ENCODE results near the gene MIOX. TPM values are rescaled to one million over a fixed set of nuclear protein-coding genes. Genes with fewer than 3 reads are reported as not detected.

Gene MIOX
- total RNA-seq, 2 experiments from 2014 or later: 0.17 to 0.42 TPM

- ChIA-PET CTCF (no interaction called here), POLR2A (no interaction called here)
These were observed 38.8 kb upstream of the MIOX start for GRCh38 chr22:50447576-50448551.

GRCh38 chr22:50452649-50453048, 34.0 kb upstream of the MIOX start:
- POLR2A ChIA-PET: interaction anchor here (0.6 to 1.4 kb wide), 4 partner anchors 72 to 167 kb away, joined by 3 to 7 read pairs (median 6); no protein-coding TSS in a partner anchor
- CTCF ChIA-PET: interaction anchor here (0.7 to 1.9 kb wide), 6 partner anchors 16 to 137 kb away, joined by 3 to 8 read pairs (median 4); partner anchors contain the start of gene SCO2

GRCh38 chr22:50454556-50455075, 32.0 kb upstream of the MIOX start:
- ChIA-PET CTCF (interaction anchor here (1.2 to 1.8 kb wide), 2 partner anchors 43 to 71 kb away, joined by 3 to 7 read pairs; partner anchors contain the start of gene SCO2), POLR2A (no interaction called here)

DNA sequence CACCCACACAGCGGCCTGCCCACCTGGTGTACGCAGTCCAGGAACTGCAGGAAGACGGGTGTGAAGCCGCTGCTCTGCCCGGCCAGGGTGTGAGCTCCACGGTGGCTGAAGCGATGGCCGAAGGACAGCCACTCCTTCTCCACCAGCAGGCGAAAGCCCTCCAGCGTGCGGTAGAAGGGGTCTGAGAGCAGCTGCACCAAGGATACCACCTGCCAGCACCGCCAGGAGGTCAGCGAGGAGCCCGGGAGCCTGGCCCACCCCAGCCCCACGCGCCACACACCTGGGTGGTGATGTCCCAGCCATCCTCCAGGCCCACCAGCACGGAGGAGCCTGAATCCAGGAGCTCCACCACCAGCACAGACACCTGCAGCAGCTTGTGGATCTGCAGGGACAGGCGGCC, 31.5 kb upstream of the MIOX start:
- CTCF ChIA-PET: interaction anchor here (1.2 to 2.4 kb wide), 2 partner anchors 17 to 70 kb away, joined by 3 to 12 read pairs; partner anchors contain the start of gene SCO2
- POLR2A ChIA-PET: no interaction called here

GRCh38 chr22:50456026-50456425, 30.6 kb upstream of the MIOX start:
- ChIA-PET CTCF (interaction anchor here (0.6 to 3.0 kb wide), 4 partner anchors 11 to 107 kb away, joined by 3 to 12 read pairs (median 6); partner anchors contain the start of genes SCO2 and SYCE3), POLR2A (no interaction called here)

DNA sequence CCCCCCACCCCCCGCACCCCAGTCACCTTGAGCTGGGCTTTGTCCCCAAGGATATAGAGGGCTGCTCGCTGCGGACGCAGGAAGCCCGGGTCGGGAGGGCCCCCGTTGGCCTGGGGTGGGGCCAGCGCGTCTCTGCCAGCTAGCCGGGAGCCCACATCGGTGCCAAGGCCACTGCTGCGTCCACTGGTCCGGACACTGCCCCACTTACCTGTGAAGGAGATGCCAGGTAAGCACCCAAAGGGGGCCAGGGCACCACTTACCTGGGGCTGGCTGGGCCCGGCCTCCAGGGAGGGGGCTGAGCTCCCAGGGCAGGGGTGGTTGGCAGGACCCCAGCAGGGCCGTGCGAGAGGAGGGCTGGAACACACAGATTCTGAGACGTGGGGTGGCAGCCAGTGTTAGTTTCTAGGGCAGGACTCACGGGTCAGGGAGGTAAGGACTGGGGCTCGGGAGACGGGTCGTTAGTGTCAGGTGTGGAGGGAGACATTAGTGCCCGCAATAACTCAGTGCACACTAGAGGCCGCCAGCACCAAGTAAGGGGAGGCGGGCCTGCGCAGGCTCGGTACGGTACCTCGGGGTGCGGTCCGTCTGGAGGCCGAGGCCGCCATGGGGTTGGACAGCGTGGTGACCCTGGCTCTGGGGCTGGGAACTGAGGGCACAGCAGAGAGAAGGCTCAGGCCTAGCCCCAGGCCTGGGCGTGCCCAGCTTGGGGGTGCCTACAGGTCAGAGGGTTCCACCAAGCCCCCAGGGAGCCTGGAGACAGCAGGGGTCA, 30.0 kb upstream of the MIOX start:
- CTCF ChIA-PET: interaction anchor here (2.4 to 3.0 kb wide), 2 partner anchors 10 to 16 kb away, joined by 8 to 12 read pairs; no protein-coding TSS in a partner anchor
- POLR2A ChIA-PET: no interaction called here

DNA sequence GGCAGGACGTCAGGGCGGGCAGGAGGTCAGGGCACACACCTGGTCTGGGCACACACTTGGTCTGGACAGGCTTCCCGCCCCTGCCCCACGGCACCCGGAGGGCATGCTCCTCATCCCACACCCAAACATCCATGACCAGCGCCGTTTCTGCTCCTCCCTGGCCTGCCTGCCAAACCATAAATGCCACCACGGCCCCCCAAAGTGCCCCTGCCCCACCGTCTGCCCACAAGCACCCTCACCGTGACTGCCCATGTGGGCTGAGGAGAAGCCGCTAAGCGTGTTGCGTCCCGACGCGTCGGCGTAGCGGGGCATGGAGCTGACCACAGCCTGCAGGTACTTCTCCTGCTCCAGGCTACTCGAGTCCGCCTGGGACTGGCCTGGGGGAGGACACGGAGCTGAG, 27.6 kb upstream of the MIOX start:
- ChIA-PET CTCF (interaction anchor here (1.8 to 3.0 kb wide), 2 partner anchors 8 to 15 kb away, joined by 7 to 8 read pairs; no protein-coding TSS in a partner anchor), POLR2A (no interaction called here)

DNA sequence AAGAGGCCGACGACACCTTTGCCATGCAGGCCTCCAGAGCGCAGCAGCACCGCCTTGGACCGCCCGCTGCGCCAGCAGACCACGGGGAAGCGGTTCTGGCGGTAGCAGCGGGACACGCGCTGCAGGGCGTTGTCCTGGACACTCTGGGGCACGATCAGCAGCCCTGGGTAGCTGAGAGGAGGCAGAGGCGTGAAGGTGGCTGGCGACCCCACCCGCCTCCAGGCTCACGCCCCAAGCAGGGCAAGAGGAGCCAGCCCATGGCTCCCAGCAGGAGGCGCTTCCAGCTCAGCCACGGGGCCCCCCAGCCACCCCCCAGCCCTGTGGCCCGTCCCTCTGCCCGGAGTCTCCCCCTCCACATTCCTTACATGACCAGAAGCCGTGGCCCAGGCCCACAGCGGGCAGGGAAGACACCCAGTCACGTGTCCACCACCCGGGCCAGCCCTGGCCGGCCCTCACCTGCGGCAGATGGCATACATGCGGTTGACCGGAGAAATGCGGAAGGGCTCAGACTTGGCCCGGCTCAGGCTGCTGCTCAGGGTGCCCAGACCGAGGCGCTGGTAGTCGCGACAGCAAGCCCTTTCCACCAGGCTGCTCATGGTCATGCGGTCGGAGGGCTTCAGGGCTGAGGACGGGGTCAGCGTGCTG, 27.0 kb upstream of the MIOX start:
- ChIA-PET POLR2A (no interaction called here), CTCF (interaction anchor here (1.8 kb wide), 1 partner anchor 14 kb away, joined by 7 read pairs; no protein-coding TSS in a partner anchor)

DNA sequence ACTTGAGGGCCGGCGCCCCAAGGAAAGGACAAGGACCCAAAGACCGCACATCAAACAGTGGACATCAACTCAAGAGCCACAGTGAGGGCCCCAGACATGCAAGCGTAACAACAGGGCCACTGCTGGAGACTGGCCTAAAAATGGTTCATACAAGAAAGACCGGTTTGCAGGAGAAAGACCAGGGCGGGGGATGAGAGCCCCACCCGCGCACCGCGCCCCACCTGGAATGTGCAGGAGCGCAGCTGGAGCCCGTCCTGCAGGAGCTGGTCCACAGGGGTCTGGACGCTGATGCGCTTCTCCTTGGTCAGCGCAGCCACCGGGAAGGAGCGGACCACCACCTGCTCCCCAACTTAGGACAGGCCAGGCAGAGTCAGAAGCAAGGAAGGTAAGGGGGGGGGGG, 25.7 kb upstream of the MIOX start:
- CTCF ChIA-PET: no interaction called here
- POLR2A ChIA-PET: no interaction called here

GRCh38 chr22:50461536-50461935, 25.1 kb upstream of the MIOX start:
- ChIA-PET CTCF (no interaction called here), POLR2A (no interaction called here)

DNA sequence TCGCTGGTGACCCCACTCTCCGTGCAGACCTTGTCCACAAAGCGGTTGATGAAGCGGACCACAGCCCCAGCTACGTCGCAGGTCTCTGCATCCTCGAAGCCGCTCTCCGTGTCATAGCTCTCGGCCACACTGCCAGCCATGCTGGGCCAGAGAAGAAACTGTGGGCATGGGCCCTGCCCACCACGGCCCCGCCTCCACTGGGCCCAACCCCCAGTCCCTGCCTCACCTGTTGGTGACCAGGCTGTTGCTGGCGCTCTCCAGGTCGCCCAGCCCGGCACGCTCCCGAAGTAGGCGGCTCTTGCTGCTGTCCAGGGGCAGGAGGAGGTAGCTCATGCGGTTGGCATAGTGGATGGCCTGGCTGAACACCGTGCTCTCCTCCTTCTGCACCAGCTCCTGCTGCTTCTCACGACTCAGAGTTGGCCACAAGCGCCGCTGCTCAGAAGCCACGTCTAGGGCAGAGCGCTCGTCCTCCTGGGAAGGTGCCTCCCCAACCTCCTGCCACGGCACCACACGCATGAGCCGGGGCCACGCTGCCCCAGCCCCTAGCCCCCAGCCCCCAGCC, 24.6 kb upstream of the MIOX start:
- POLR2A ChIA-PET: no interaction called here
- CTCF ChIA-PET: no interaction called here

DNA sequence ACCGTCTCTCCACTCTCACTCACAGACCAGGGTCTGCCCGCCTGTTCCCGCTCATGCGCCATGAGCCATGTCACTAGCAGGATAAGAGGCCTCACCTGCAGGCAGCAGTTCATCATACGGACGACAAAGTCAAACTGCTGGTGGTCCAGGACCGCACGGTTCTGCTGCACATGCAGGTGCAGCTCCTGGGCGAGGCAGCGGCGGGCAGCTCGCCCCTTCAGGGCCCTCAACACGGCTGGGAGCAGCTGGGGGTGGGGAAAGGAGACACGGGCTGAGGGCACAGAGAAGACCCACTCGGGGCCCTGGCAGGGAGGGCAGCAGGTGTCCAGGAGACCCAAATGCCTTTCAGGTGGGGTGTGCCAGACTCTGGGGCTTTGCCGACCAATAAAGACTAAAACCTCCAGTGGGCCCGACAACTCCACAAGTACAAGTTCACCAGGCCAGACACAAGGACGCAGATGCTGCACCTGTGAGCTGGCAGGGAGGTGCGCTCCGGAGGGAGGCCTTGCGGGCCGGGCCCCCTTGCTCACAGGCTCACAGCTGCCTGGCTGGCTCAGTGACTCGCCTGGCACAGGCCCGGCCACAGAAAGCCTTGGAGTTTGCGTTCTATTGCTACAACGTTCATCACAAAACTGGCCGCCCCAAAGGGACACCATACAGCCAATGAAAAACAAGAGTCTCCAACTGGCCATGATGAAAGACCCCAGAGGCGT, 23.3 kb upstream of the MIOX start:
- CTCF ChIA-PET: no interaction called here

GRCh38 chr22:50464451-50464850, 22.2 kb upstream of the MIOX start:
- POLR2A ChIA-PET: no interaction called here
- CTCF ChIA-PET: no interaction called here

More for the DNA sequence above, 23.3 kb upstream of the MIOX start:
- POLR2A ChIA-PET: interaction anchor here (0.6 kb wide), 1 partner anchor 25 kb away, joined by 3 read pairs; no protein-coding TSS in a partner anchor

DNA sequence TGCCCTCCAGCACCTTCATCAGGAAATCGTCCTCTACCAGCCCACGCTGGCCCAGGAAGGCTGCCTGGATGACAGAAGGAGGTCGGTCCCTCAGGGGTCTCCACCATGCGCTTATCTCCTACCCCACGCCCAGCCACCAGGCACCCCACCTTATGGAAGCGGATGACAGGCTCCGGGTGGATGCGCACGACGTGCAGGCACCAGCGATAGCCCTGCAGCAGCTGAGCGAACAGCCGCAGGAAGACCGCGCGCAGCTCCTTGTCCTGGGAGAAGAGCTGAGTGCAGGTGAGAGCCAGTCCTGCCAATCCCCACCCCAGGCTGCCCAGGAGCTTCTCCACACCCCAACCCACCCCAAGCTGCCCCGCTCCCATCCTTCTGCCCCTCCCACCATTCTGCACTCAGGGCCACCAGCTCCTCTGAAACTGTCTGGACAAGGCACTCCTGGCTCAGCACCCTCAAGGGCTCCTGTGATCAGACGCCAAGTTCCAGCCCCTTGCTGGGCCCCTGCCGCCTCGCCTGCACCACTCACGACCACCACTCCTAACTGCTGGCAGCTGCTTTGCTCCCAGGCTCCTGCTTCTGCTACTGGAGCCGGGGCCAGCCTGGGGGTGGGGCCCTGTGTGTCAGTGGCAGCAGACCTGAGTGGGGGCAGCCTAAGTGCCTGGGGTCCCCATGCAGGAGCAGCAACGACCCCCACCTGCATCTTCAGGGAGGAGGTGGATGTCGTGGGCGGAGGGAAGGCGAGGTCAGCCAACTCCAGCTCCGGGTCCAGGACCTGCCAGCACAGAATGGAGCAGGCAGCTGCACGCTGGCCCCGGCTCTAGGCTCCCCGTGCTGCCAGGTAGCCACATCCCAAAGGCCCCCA, 21.4 kb upstream of the MIOX start:
- CTCF ChIA-PET: interaction anchor here (0.5 to 0.6 kb wide), 2 partner anchors 31 to 61 kb away, joined by 3 read pairs; no protein-coding TSS in a partner anchor
- POLR2A ChIA-PET: no interaction called here

DNA sequence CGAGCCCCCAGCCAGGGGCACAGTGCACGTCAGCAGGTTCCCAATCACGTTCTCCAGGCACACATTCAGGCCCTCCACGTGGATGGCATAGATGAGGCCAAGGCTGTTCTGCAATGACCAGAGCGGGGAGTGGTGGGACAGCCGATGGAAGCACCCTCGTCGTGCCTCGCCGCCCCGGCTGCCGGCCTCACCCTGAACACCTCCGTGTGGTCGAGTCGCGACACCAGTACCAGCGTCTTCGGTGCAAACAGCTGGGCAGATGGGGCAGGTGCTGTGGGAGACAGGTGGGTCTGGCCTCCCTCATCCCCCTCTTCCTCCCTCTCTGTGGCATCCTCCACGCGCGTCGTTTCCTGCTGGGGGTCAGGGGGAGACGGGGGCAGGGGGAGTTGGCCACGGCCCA, 19.3 kb upstream of the MIOX start:
- POLR2A ChIA-PET: interaction anchor here (1.0 kb wide), 1 partner anchor 58 kb away, joined by 3 read pairs; the partner anchor contains the start of gene SCO2

GRCh38 chr22:50467773-50468440, 18.8 kb upstream of the MIOX start:
- ChIA-PET POLR2A (interaction anchor here (0.6 to 1.0 kb wide), 3 partner anchors 40 to 225 kb away, joined by 3 read pairs; partner anchors contain the start of genes LMF2, NCAPH2 and SCO2), CTCF (interaction anchor here (0.7 kb wide), 1 partner anchor 23 kb away, joined by 4 read pairs; no protein-coding TSS in a partner anchor)

More for the DNA sequence above, 19.3 kb upstream of the MIOX start:
- CTCF ChIA-PET: interaction anchor here (0.7 to 1.7 kb wide), 2 partner anchors 10 to 22 kb away, joined by 4 to 8 read pairs; no protein-coding TSS in a partner anchor
